ENCODE measurements around the gene CACNB4. TPM values are rescaled to one million over a fixed set of nuclear protein-coding genes. Genes with fewer than 3 reads are reported as not detected.

Gene CACNB4
- total RNA-seq, 1 donor from 2014 or later, result 5.1 TPM

- no peaks in the 10 kb centered on the region for H3K27me3 Mint-ChIP-seq (ENCODE audit: unreplicated experiment)
- no peak for TF ChIP-seq CTCF (IDR thresholded peaks at IDR 0.05; ENCODE audit: partially characterized antibody, unreplicated experiment)
- H3K36me3 Mint-ChIP-seq (ENCODE audit: unreplicated experiment), result no peaks in the 10 kb centered on the region
- DNase-seq, result no peak
- no peak overlapping the region for H3K27ac Mint-ChIP-seq (ENCODE audit: unreplicated experiment)
- H3K9me3 Mint-ChIP-seq (ENCODE audit: unreplicated experiment), result no peaks in the 10 kb centered on the region
- H3K4me1 Mint-ChIP-seq (ENCODE audit: low read depth, unreplicated experiment), result no peaks in the 10 kb centered on the region
- no peak overlapping the region for H3K4me3 Mint-ChIP-seq (ENCODE audit: unreplicated experiment)
Measured at GRCh38 chr2:151902829-151903228, 196.0 kb downstream of the CACNB4 start.

GRCh38 chr2:151900331-151900730 lies 198.5 kb downstream of the CACNB4 start:
- no peak overlapping the region for H3K27ac Mint-ChIP-seq (ENCODE audit: unreplicated experiment)
- H3K4me1 Mint-ChIP-seq (ENCODE audit: low read depth, unreplicated experiment), result no peaks in the 10 kb centered on the region
- DNase-seq, result no peak
- no peak overlapping the region for H3K4me3 Mint-ChIP-seq (ENCODE audit: unreplicated experiment)
- TF ChIP-seq CTCF (IDR thresholded peaks at IDR 0.05; ENCODE audit: partially characterized antibody, unreplicated experiment), result no peak
- no peaks in the 10 kb centered on the region for H3K9me3 Mint-ChIP-seq (ENCODE audit: unreplicated experiment)
- H3K36me3 Mint-ChIP-seq (ENCODE audit: unreplicated experiment), result no peaks in the 10 kb centered on the region
- H3K27me3 Mint-ChIP-seq (ENCODE audit: unreplicated experiment), result no peaks in the 10 kb centered on the region

- no peaks in the 10 kb centered on the region for H3K4me1 Mint-ChIP-seq (ENCODE audit: low read depth, unreplicated experiment)
Measured at GRCh38 chr2:151899156-151899555, 199.7 kb downstream of the CACNB4 start.

GRCh38 chr2:151891566-151892194 lies 207.2 kb downstream of the CACNB4 start:
- Mint-ChIP-seq H3K36me3 (ENCODE audit: unreplicated experiment) (peaks cover 7% of the 10 kb centered on the region), H3K4me1 (ENCODE audit: low read depth, unreplicated experiment) (no peaks in the 10 kb centered on the region), H3K27me3 (ENCODE audit: unreplicated experiment) (peaks cover 2% of the 10 kb centered on the region), H3K4me3 (ENCODE audit: unreplicated experiment) (no peak overlapping the region), H3K27ac (ENCODE audit: unreplicated experiment) (no peak overlapping the region), H3K9me3 (ENCODE audit: unreplicated experiment) (peaks cover 1% of the 10 kb centered on the region)
- DNase-seq, result no peak
- TF ChIP-seq CTCF (IDR thresholded peaks at IDR 0.05; ENCODE audit: partially characterized antibody, unreplicated experiment), result no peak

More at GRCh38 chr2:151899156-151899555, 199.7 kb downstream of the CACNB4 start:
- H3K36me3 Mint-ChIP-seq (ENCODE audit: unreplicated experiment), result peaks cover 7% of the 10 kb centered on the region
- DNase-seq, result no peak
- no peak overlapping the region for H3K27ac Mint-ChIP-seq (ENCODE audit: unreplicated experiment)
- TF ChIP-seq CTCF (IDR thresholded peaks at IDR 0.05; ENCODE audit: partially characterized antibody, unreplicated experiment), result no peak
- no peak overlapping the region for H3K4me3 Mint-ChIP-seq (ENCODE audit: unreplicated experiment)
- no peaks in the 10 kb centered on the region for H3K9me3 Mint-ChIP-seq (ENCODE audit: unreplicated experiment)
- H3K27me3 Mint-ChIP-seq (ENCODE audit: unreplicated experiment), result no peaks in the 10 kb centered on the region

- Mint-ChIP-seq H3K27ac (ENCODE audit: unreplicated experiment) (no peak overlapping the region), H3K9me3 (ENCODE audit: unreplicated experiment) (peaks cover 3% of the 10 kb centered on the region), H3K4me3 (ENCODE audit: unreplicated experiment) (no peak overlapping the region), H3K27me3 (ENCODE audit: unreplicated experiment) (peaks cover 2% of the 10 kb centered on the region), H3K36me3 (ENCODE audit: unreplicated experiment) (no peaks in the 10 kb centered on the region), H3K4me1 (ENCODE audit: low read depth, unreplicated experiment) (no peaks in the 10 kb centered on the region)
- no peak for TF ChIP-seq CTCF (IDR thresholded peaks at IDR 0.05; ENCODE audit: partially characterized antibody, unreplicated experiment)
- no peak for DNase-seq
Measured at GRCh38 chr2:151887164-151887563, 211.7 kb downstream of the CACNB4 start.
